GM18951 (cell line): ENCODE data around the gene FGFR2.

Experiments used
- POLR2A ChIP-seq: IDR thresholded peaks from 4 replicates; pipeline ENCODE4 v1.6.1; 2011; ENCODE audit warnings: mild to moderate bottlenecking; ENCODE audit not compliant: insufficient read length, insufficient read depth; ENCODE audit errors: extremely low read depth
- in situ Hi-C: fragments of 300-500 bp; cut with MboI; formaldehyde crosslinking; loops from one replicate; pipeline ENCODE4 v1.12.0; 2022; ENCODE audit warnings: low sequenced_read_pairs, mixed read lengths, inconsistent platforms; ENCODE audit not compliant: unreplicated experiment

Gene FGFR2

DNA sequence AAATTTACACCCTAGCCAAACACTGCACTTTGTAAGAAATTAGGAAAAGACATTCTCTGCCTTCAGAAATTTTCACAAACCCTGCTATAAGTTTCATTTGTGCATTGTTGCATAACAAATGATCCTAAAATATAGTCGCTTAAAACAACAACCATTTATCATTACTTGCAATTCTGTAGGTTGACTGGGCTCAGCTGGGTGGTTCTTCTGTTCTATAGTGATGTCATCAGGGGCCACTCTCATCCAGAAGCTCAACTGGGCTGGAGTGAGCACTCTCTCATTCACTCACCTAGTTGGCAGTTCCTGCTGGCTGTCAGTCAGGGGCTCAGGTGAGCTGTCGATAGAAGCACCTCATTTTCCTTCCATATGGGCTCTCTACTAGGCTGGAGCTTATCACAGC is 20.7 kb upstream of the FGFR2 start:
- TF ChIP-seq POLR2A, result no peak
- in situ Hi-C loops, result loop anchor here (25.0 kb wide), 1 partner anchor 682 kb away; no protein-coding TSS in a partner anchor

DNA sequence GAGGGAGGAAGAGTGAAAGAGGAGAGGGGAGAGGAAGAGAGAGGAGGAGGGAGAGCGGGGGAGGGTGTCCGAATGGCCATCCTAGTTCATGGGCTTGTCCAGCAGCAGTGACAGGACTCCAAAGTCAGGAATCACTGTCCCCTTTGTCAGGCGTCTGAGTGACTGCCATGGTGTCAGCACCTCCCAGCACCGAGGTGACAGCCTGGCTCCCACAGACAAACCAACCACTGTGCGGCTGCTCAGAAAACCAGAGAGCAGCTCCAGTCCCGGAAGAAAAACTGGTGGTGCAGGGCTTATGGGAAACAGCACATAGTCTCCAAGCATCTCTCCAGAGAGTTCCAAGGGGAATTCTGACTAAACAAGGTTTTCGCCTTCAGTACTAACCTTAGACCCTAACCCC is 18.9 kb upstream of the FGFR2 start:
- in situ Hi-C loops, result loop anchor here (25.0 kb wide), 1 partner anchor 680 kb away; no protein-coding TSS in a partner anchor
- no peak for TF ChIP-seq POLR2A

DNA sequence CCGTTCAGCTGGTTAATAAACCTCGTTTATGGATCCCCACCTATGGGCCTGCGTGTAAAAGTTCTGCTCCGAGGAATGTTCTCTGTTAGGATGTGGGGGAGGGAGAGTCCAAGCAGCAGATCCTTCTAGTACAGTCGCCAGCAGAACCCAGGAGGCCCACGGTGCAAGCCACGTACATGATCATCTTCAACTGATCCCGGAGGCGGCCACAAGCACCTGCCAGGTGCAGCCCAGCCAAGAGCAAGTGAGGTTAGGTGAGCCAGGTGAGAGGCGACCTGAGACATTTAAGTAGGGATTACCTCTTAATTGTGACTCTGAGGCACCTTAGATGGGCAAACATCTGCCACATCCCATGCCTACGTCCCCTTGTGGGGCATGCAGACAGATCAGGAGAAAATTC is 18.0 kb upstream of the FGFR2 start:
- in situ Hi-C loops, result loop anchor here (25.0 kb wide), 1 partner anchor 679 kb away; no protein-coding TSS in a partner anchor
- no peak for TF ChIP-seq POLR2A

DNA sequence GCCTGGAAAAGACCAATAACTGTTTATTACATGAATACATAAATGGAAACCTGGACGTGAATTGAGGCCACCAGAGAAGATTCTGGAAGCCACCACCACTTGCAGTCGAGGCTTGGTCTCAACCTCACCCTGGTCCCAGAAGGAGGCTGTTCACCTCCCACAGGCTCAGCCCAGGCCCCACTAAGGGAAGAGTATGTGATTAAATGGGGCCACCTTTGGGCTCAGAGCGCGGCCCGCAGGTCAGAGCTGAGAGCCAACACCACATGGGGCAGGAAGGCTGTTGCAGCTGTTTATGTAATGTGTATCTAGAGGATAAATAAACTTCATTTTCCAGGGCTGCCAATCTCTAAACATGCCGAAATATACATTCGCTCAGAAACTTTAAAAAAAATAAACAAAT is 17.6 kb upstream of the FGFR2 start:
- in situ Hi-C loops, result loop anchor here (25.0 kb wide), 1 partner anchor 679 kb away; no protein-coding TSS in a partner anchor
- TF ChIP-seq POLR2A, result no peak

DNA sequence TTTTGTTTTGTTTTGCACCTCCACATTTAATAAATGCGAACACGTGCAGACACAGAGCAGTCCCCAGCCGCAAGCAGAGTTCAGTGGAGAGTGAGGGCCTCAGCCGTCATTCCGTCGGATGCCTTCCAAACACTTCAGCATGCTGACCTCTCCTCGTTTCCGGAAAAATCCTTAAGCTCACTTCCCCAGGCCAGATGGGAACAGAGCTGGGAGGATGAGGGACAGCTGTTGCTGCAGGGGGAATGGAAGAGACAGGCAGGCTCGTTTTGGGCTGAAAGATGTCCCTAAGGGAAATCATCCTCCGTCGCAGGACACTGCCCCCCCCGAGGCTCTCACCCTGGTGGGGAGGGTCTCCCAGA is 17.2 kb upstream of the FGFR2 start:
- TF ChIP-seq POLR2A, result no peak
- in situ Hi-C loops, result loop anchor here (25.0 kb wide), 1 partner anchor 678 kb away; no protein-coding TSS in a partner anchor

DNA sequence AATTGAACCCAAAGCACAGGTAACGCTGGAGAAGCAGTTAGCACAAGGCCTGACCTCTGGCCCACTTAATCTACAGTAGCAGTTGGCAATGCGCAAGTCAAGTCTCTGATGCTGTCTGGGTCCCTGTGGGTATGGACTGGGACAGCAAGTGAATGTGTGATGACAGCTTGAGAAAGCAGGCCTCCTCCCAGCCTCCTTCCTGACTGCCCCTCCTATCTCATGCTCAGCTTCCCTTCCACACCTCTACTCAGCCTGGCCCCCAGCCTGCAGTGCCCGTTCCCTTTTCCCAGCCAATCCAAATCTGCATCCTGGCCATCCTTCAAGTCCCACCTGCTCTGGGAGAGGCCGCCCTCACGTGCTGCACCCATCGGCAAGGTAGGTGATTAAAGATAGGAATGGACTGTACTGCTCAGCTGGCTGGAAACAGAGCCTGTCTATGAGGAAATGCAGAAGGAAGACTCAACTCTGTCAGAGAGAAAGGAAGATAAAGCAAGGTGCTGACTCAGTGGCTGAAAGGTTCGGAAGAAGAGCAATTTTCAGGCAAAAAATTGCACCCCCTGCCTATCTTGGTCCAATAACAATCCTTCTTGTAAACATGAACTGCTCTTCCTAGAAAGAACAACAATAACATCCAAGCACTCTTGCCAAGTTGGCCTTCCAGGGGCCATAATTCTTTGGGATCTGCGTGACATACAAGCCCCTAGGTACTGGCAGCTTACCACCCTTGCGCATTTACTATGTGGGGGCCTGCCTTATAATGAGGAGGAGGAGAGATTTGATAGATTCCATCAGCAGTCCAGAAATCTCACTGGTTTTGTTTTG is 16.6 kb upstream of the FGFR2 start:
- TF ChIP-seq POLR2A, result no peak
- in situ Hi-C loops, result loop anchor here (25.0 kb wide), 1 partner anchor 678 kb away; no protein-coding TSS in a partner anchor

DNA sequence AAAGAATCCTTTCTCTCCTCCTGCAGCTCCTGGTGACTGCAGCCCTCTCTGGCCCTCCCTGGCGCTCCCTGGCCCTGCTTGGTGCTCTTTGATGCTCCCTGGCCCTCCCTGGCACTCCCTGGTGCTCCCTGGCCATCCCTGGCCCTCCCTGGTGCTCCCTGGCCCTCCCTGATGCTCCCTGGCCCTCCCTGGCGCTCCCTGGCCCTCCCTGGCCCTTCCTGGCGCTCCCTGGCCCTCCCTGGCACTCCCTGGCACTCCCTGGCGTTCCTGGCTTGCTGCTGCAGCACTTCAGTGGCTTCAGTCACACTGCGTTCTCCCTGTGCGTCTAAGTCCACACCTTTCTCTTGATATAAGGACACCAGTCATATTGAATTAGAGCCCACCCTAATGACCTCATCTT is 15.2 kb upstream of the FGFR2 start:
- in situ Hi-C loops, result loop anchor here (25.0 kb wide), 1 partner anchor 676 kb away; no protein-coding TSS in a partner anchor
- TF ChIP-seq POLR2A, result no peak

DNA sequence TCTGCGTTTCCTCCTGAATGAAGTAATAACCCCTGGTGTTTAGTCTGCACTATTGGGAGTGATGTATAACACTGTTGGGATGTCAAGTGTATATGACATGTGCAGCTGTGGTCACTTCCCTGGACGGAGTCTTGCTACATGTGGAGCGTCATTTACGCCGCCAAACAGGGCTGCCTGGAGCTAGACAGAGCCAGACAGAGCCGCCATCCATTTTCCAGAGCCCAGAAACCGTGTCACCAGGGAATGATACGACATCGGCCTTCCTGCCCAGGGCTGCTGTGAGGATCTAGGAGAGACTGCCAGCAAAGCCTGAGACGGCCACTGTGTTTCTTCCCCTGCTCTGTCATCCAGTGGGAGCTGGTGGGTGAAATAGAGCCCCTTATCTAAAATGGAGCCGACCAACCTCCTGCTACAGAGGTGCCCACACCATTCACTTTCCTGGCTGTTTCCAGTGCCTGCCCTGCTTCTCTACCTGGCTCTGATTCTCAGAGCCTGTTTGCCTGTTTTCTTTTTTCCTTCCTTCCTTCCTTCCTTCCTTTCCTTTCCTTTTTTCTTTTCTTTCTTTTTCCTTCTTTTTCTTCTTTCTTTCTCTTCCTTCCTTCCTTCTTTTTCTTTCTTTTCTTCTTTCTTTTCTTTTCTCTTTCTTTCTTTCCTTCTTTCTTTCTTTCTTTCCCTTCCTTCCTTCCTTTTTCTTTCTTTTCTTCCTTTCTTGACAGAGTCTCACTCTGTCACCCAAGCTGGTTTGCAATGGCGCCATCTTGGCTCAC is 13.3 kb upstream of the FGFR2 start:
- in situ Hi-C loops, result loop anchor here (25.0 kb wide), 1 partner anchor 674 kb away; no protein-coding TSS in a partner anchor
- no peak for TF ChIP-seq POLR2A

DNA sequence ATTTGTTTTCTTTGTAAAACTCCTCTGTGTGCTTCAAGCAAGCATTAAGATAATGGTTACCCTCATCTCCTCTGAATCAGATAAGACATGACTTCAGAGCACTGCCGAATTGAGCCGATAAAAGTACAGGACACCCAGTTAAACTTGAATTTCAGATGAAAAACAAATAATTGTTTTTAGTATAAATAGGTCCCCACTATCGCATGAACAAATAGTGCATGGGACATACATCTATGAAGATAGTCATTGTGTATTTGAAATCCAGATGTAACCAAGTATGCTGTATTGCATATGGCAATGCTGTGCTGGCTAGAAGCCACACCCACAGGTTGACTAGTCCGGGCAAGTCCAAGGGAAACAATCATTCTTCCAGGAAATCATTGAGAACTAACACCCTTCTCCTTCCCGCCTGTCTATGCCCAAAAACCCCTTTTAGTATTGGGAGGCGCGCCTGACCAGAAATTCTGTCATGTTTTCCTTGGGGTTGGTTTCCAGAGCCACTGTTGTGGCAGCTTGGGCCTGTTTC is 12.6 kb upstream of the FGFR2 start:
- in situ Hi-C loops, result loop anchor here (25.0 kb wide), 1 partner anchor 674 kb away; no protein-coding TSS in a partner anchor
- TF ChIP-seq POLR2A, result no peak

DNA sequence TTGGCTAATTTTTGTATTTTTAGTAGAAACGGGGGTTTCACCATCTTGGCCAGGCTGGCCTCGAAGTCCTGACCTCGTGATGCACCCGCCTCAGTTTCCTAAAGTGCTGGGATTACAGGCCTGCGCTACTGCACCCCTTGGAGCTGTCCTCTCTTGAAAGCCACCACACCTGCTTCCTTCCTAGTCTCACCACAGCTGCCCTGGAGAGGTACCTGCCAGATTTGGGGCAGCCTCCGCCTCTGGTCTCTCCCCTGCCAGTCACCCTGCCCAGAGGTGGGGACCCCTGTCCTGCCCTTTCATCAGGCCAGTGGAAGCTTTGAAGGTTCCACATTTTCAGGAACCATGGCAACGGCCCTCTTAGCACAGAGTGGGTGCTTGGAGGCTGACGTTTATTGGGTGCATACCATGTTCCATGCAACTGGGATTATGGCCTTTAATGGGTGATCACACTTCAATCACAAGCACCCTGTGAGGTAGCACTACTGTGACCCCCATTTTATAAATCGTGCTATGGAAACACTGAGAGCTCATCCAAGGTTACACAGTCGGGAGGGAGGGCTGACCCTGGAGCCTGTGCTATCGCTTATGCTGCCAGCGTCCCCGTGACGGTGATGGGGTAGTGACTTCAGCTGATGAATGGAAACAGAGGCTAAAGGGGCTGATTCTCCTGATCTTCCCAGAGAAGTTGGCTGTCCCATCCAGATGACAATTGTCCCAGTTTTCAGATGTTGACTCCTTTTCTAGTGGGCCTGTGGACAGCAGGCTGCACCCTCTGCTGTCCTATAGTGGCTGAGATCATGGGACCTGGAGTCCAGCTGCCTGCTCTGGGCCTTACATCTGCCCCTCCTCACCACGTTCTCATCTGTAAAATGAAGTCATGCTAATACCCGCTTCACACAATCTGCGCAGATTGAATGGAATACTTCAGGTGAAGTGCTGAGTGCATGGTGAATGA is 11.5 kb upstream of the FGFR2 start:
- in situ Hi-C loops, result loop anchor here (25.0 kb wide), 1 partner anchor 672 kb away; no protein-coding TSS in a partner anchor
- no peak for TF ChIP-seq POLR2A

DNA sequence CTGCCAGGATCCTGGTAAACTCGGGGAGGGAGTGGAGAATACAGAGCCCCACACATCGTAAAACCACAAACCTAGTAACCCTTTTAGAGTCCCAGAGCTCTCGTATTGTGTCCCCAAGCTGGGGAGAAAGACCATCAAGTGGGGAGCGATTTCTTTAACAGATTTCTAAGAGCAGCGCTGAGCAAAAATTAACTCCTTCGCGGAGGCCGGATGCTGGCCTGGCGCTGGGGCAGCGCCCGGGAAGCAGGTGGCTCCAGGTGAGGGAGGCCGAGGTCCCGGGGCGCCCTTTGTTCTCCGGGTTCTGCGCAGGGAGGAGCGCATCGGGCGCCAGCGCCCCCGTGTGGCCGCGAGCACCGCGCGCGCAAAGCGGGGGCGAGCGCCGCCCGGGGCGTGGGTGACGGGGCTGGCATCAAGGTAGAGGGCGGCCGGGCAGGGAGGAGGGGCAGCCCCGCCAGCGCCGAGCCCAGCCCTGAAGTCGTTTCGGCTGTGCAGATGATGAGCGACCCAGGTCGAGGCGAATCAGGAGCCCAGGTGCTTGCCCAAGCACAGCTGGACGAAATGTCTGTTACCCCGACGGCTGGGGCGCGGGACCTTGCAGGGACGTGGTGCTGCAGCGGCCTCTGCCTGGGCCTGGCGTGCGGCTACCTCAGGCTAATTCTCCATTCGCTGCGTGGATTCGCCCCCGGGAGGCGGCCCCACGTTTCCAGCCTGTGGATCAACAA is 10.4 kb upstream of the FGFR2 start:
- TF ChIP-seq POLR2A, result no peak
- in situ Hi-C loops, result loop anchor here (25.0 kb wide), 1 partner anchor 671 kb away; no protein-coding TSS in a partner anchor
